HUES48 (cell line): ENCODE measurements around the gene ZMYND10.
A peak's percentile ranks its signal among the peaks of the same experiment; 100 is the strongest.

ENCODE experiments used
- H3K27ac ChIP-seq: one replicate; pipeline ENCODE4 v1.7.0; 2013; ENCODE audit warnings: low read depth, low read length, inconsistent platforms
- H3K27me3 ChIP-seq: 2 replicates; pipeline ENCODE4 v1.6.1; 2013; ENCODE audit warnings: mild to moderate bottlenecking, low read length; ENCODE audit not compliant: control insufficient read depth, insufficient read depth
- H3K36me3 ChIP-seq: 2 replicates; pipeline ENCODE4 v1.6.1; 2013; ENCODE audit warnings: low read length; ENCODE audit not compliant: control insufficient read depth, insufficient read depth
- H3K4me1 ChIP-seq: 2 replicates; pipeline ENCODE4 v1.6.1; 2013; ENCODE audit warnings: mild to moderate bottlenecking, low read length; ENCODE audit not compliant: control insufficient read depth, insufficient read depth
- H3K4me3 ChIP-seq: 2 replicates; pipeline ENCODE4 v1.5.1; 2013; ENCODE audit warnings: mild to moderate bottlenecking, low read depth, low read length
- H3K9ac ChIP-seq: 2 replicates; pipeline ENCODE4 v1.6.1; 2013; ENCODE audit warnings: mild to moderate bottlenecking, low read depth, low read length, moderate library complexity
- H3K9me3 ChIP-seq: 2 replicates; pipeline ENCODE4 v1.6.1; 2013; ENCODE audit warnings: low read length; ENCODE audit not compliant: control insufficient read depth, insufficient read depth

The ZMYND10 gene

GRCh38 chr3:50345586-50346234 lies at the start of gene ZMYND10:
TSS of gene ZMYND10 (minus strand) at chr3:50345732. CDS start at chr3:50345579, 153 bp downstream.
- Histone ChIP-seq H3K4me1 (peaks cover 4% of the 10 kb centered on the region; the same call in 1 of the 2 replicates), H3K9ac (no peak within 1 kb of the TSS), H3K27ac (no peak within 1 kb of the TSS), H3K9me3 (no peaks in the 10 kb centered on the region), H3K27me3 (peaks cover 49% of the 10 kb centered on the region), H3K36me3 (peaks cover 17% of the 10 kb centered on the region), H3K4me3 (peak within 1 kb of the TSS; percentile 65)

DNA sequence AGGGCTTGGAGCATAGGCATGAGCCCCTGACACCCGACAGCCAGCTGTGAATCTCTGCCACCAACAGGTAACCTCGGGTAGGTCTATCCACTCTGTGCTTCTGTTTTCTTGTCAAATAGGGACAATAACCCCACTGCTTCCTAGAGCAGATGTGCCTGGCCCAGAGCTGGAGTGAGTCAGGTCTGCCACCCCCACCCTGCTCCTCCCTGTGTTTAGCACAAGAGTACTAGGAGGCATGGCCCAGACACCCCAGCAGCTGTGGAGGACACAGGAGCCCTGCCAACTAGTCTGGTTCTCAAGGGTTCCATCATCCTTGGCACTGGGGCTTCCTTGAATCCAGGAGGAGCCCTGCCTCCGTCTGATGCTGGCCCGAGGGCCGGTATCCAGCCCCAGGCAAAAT lies 47.5 kb upstream of the ZMYND10 start:
- no peaks in the 10 kb centered on the region for H3K9me3 ChIP-seq
- H3K4me3 ChIP-seq: no peak overlapping the region
- no peak overlapping the region for H3K9ac ChIP-seq
- no peaks in the 10 kb centered on the region; the same call in 1 of the 2 replicates for H3K27me3 ChIP-seq
- H3K4me1 ChIP-seq: no peaks in the 10 kb centered on the region
- H3K36me3 ChIP-seq: no peaks in the 10 kb centered on the region
- no peak overlapping the region for H3K27ac ChIP-seq

GRCh38 chr3:50392101-50392715 lies 46.7 kb upstream of the ZMYND10 start:
- H3K4me3 ChIP-seq: no peak overlapping the region
- H3K27me3 ChIP-seq: no peaks in the 10 kb centered on the region; the same call in 1 of the 2 replicates
- H3K27ac ChIP-seq: no peak overlapping the region
- H3K36me3 ChIP-seq: no peaks in the 10 kb centered on the region
- no peaks in the 10 kb centered on the region for H3K4me1 ChIP-seq
- H3K9ac ChIP-seq: no peak overlapping the region
- H3K9me3 ChIP-seq: no peaks in the 10 kb centered on the region

DNA sequence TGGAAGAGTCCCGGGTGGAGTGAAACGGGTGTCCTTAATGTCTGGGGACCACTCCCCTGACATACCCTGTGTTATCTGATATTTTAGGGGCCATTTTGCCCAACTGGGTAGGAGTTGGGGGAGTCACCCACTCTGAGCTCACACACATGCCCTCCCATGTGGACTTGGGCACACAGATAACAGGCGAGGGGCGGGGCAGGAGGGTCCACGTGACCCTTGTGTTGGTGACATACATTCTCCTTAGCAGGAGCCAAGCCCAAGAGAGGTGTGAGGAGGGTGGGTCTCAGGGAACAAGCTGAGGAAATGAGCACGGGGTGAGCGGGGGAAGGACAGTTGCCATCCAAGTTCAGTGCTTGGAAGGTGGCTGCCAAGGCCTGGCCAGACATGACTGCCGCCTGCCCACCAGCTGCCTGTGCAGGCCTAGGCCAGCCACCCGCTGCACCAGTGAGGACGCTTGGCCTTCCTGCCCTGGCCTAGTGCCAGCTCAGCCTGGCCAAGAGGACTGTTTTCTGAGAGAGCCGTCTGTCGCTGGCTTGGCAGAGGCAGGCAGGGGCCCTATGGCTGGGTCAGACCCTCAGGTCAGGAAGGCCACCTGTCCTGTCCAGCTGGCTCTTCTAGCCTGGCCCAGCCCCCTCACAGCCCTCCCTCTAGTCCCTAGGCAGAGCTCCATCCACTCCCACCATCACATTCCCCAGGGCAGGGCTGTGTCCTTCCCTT lies 45.1 kb upstream of the ZMYND10 start:
- Histone ChIP-seq H3K4me1 (no peaks in the 10 kb centered on the region), H3K4me3 (no peak overlapping the region), H3K9ac (no peak overlapping the region), H3K27me3 (no peaks in the 10 kb centered on the region; the same call in 1 of the 2 replicates), H3K36me3 (no peaks in the 10 kb centered on the region), H3K27ac (no peak overlapping the region), H3K9me3 (no peaks in the 10 kb centered on the region)

- no peak overlapping the region for H3K27ac ChIP-seq
- H3K4me3 ChIP-seq: no peak overlapping the region
- H3K9ac ChIP-seq: no peak overlapping the region
- H3K27me3 ChIP-seq: no peaks in the 10 kb centered on the region; the same call in 1 of the 2 replicates
- H3K9me3 ChIP-seq: no peaks in the 10 kb centered on the region
- H3K4me1 ChIP-seq: no peaks in the 10 kb centered on the region
- H3K36me3 ChIP-seq: no peaks in the 10 kb centered on the region
Observed at GRCh38 chr3:50389414-50389767, 43.9 kb upstream of the ZMYND10 start.

DNA sequence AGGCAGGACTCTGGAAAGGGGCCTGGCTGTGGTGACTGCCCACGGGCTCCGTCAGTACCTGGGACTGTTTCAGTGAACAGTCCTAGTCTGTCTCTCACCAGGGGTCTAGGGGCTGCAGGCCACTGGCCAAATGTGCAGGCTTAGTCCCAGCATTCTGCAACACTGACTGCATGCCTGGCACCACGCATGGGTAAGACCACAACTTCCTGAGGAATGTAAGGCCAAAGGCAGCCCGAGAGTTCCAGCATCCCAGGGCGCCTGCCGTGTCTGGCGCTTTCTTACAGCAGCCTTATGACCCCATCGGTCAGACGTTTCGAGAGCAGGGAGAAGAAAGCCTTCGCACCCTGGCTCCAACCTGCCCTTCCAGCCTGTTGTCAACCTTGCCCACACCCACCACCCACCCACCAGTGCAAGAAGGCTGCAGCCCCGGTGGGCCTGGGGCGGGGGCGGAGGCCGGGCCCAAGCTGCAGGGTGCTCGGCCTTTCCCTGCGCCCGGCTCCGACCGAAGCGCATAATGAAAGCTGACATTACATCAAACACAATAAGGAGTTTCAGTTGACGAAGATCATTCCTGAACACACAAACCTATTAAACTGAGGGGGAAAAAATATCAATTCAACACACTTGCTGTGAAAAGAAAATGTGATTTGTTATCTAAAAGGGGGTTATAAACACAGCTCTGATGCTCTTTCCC lies 43.3 kb upstream of the ZMYND10 start:
- no peak overlapping the region for H3K4me3 ChIP-seq
- no peaks in the 10 kb centered on the region; the same call in 1 of the 2 replicates for H3K27me3 ChIP-seq

GRCh38 chr3:50388016-50388719 lies 42.6 kb upstream of the ZMYND10 start:
- H3K36me3 ChIP-seq: no peaks in the 10 kb centered on the region
- H3K9me3 ChIP-seq: no peaks in the 10 kb centered on the region
- no peaks in the 10 kb centered on the region for H3K27me3 ChIP-seq
- no peak overlapping the region for H3K4me3 ChIP-seq
- no peaks in the 10 kb centered on the region for H3K4me1 ChIP-seq
- H3K27ac ChIP-seq: no peak overlapping the region
- no peak overlapping the region for H3K9ac ChIP-seq

More for the DNA sequence above, 43.3 kb upstream of the ZMYND10 start:
- Histone ChIP-seq H3K9ac (no peak overlapping the region), H3K9me3 (no peaks in the 10 kb centered on the region), H3K27ac (no peak overlapping the region), H3K4me1 (no peaks in the 10 kb centered on the region), H3K36me3 (no peaks in the 10 kb centered on the region)

- H3K4me3 ChIP-seq: no peak overlapping the region
- no peaks in the 10 kb centered on the region for H3K36me3 ChIP-seq
- no peak overlapping the region for H3K27ac ChIP-seq
- no peaks in the 10 kb centered on the region for H3K4me1 ChIP-seq
- no peak overlapping the region for H3K9ac ChIP-seq
- H3K27me3 ChIP-seq: no peaks in the 10 kb centered on the region
- H3K9me3 ChIP-seq: no peaks in the 10 kb centered on the region
Observed at GRCh38 chr3:50385754-50386153, 40.2 kb upstream of the ZMYND10 start.

DNA sequence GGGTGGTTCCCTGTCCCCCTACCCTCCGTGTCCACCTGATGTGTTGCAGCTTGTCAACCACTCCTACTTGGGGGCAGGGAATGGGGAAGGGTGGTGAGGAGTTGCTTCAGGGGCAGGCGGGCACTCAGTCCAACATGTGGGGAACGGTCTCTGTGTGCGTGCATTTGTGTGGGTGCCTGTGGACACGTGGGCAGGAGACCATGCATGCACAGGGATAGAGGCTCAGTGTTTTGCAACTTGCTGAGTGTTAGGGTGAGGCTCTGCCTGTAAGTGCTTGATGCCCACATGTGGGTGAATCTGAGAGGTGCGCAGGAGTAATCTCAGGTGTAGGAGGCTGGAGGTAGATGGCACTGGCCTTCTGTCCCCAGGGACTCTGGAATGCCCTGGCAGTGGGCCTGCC lies 38.2 kb upstream of the ZMYND10 start:
- no peaks in the 10 kb centered on the region for H3K27me3 ChIP-seq

DNA sequence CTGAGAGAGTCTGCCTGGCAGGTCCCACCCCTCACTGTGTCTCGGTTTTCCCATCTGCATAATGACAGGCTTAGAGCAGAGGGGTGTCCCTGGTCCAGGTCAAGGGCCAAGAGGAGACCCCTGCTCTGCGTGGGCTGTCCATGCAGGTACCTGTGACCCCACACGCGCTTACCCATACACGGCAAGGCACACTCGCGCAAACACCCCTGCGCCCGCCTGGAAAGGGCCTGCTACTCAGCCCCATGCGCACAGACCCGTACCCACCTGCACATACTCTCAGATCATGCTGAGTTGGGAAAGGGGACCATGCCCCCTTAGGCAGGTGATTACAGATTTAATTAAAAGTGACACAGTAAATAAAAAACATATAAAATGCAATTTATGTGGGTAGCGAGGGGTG lies 37.2 kb upstream of the ZMYND10 start:
- no peaks in the 10 kb centered on the region for H3K4me1 ChIP-seq
- H3K4me3 ChIP-seq: no peak overlapping the region
- no peak overlapping the region for H3K27ac ChIP-seq
- H3K27me3 ChIP-seq: no peaks in the 10 kb centered on the region
- no peaks in the 10 kb centered on the region for H3K9me3 ChIP-seq
- no peak overlapping the region for H3K9ac ChIP-seq
- H3K36me3 ChIP-seq: no peaks in the 10 kb centered on the region

More for the DNA sequence above, 38.2 kb upstream of the ZMYND10 start:
- no peak overlapping the region for H3K4me3 ChIP-seq
- no peaks in the 10 kb centered on the region for H3K4me1 ChIP-seq
- H3K9me3 ChIP-seq: no peaks in the 10 kb centered on the region
- H3K36me3 ChIP-seq: no peaks in the 10 kb centered on the region
- no peak overlapping the region for H3K9ac ChIP-seq
- H3K27ac ChIP-seq: no peak overlapping the region
